ENCODE results near the gene DPP6.

DNA sequence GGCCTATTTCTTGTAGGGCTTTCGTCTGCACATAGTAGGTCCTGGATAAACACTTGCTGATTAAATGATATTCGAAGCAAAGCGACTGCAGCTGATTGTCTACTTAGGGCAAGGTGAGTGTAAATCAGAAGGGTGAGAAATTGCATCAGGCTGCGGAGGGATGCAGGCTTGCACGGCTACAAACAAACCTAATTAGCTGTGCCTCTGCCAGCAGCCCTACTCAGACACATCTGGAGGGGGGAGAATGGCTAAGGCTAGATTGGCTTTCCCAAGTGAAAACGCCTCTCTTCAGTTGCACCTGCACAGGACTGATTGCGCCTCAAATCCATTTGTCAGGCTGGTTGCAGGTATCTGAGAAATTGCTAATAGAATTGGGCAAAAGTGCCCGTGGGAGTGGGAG is 247.5 kb downstream of the DPP6 start:
- TF ChIP-seq, protein P1, sequence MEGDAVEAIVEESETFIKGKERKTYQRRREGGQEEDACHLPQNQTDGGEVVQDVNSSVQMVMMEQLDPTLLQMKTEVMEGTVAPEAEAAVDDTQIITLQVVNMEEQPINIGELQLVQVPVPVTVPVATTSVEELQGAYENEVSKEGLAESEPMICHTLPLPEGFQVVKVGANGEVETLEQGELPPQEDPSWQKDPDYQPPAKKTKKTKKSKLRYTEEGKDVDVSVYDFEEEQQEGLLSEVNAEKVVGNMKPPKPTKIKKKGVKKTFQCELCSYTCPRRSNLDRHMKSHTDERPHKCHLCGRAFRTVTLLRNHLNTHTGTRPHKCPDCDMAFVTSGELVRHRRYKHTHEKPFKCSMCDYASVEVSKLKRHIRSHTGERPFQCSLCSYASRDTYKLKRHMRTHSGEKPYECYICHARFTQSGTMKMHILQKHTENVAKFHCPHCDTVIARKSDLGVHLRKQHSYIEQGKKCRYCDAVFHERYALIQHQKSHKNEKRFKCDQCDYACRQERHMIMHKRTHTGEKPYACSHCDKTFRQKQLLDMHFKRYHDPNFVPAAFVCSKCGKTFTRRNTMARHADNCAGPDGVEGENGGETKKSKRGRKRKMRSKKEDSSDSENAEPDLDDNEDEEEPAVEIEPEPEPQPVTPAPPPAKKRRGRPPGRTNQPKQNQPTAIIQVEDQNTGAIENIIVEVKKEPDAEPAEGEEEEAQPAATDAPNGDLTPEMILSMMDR (conservative IDR thresholded peaks at IDR 0.05), result no peak
- no peak for TF ChIP-seq EZH2 (IDR thresholded peaks at IDR 0.05; ENCODE audit: low read depth)
